IPS-18c (cell line): Measurements from ENCODE around the gene USH1C.

Experiments used
- H3K4me3 ChIP-seq: 2 replicates; pipeline ENCODE4 v1.7.0; 2013; ENCODE audit warnings: low read depth, mild to moderate bottlenecking, low read length, moderate library complexity; ENCODE audit not compliant: insufficient read depth
- H3K9me3 ChIP-seq: one replicate; pipeline ENCODE4 v1.6.1; 2013; ENCODE audit warnings: mild to moderate bottlenecking, low read length, moderate library complexity; ENCODE audit not compliant: control insufficient read depth, insufficient read depth

Gene USH1C

GRCh38 chr11:17572791-17573460 is 28.7 kb upstream of the USH1C start:
- no peak overlapping the region for H3K4me3 ChIP-seq

GRCh38 chr11:17572359-17572690 is 28.1 kb upstream of the USH1C start:
- Histone ChIP-seq H3K4me3 (no peak overlapping the region), H3K9me3 (peaks cover 2% of the 10 kb centered on the region)

More at GRCh38 chr11:17572791-17573460, 28.7 kb upstream of the USH1C start:
- H3K9me3 ChIP-seq = peaks cover 2% of the 10 kb centered on the region

GRCh38 chr11:17571431-17572358 is 27.5 kb upstream of the USH1C start:
- H3K9me3 ChIP-seq = peaks cover 2% of the 10 kb centered on the region
- no peak overlapping the region for H3K4me3 ChIP-seq

- no peak overlapping the region for H3K4me3 ChIP-seq
- peaks cover 2% of the 10 kb centered on the region for H3K9me3 ChIP-seq
These were observed 25.8 kb upstream of the USH1C start for GRCh38 chr11:17570034-17570433.

- no peak overlapping the region for H3K4me3 ChIP-seq
These were observed 24.7 kb upstream of the USH1C start for GRCh38 chr11:17568944-17569343.

GRCh38 chr11:17564687-17565042 is 20.4 kb upstream of the USH1C start:
- Histone ChIP-seq H3K4me3 (no peak overlapping the region), H3K9me3 (no peaks in the 10 kb centered on the region)

More at GRCh38 chr11:17568944-17569343, 24.7 kb upstream of the USH1C start:
- H3K9me3 ChIP-seq = peaks cover 2% of the 10 kb centered on the region

- Histone ChIP-seq H3K9me3 (no peaks in the 10 kb centered on the region), H3K4me3 (no peak overlapping the region)
These were observed 19.9 kb upstream of the USH1C start for GRCh38 chr11:17563961-17564686.

GRCh38 chr11:17563231-17563646 is 19.0 kb upstream of the USH1C start:
- no peak overlapping the region for H3K4me3 ChIP-seq
- no peaks in the 10 kb centered on the region for H3K9me3 ChIP-seq

- Histone ChIP-seq H3K4me3 (no peak overlapping the region), H3K9me3 (peaks cover 2% of the 10 kb centered on the region)
These were observed 17.3 kb upstream of the USH1C start for GRCh38 chr11:17561526-17561925.

GRCh38 chr11:17561111-17561415 is 16.8 kb upstream of the USH1C start:
- peaks cover 2% of the 10 kb centered on the region for H3K9me3 ChIP-seq
- no peak overlapping the region for H3K4me3 ChIP-seq

GRCh38 chr11:17560281-17561110 is 16.3 kb upstream of the USH1C start:
- H3K9me3 ChIP-seq = peaks cover 2% of the 10 kb centered on the region
- no peak overlapping the region for H3K4me3 ChIP-seq

GRCh38 chr11:17559341-17560087 is 15.3 kb upstream of the USH1C start:
- H3K9me3 ChIP-seq = peaks cover 2% of the 10 kb centered on the region
- no peak overlapping the region for H3K4me3 ChIP-seq

- no peak overlapping the region for H3K4me3 ChIP-seq
- peaks cover 2% of the 10 kb centered on the region for H3K9me3 ChIP-seq
These were observed 14.7 kb upstream of the USH1C start for GRCh38 chr11:17558916-17559315.

- Histone ChIP-seq H3K9me3 (peaks cover 2% of the 10 kb centered on the region), H3K4me3 (no peak overlapping the region)
These were observed 14.0 kb upstream of the USH1C start for GRCh38 chr11:17558025-17558780.

- Histone ChIP-seq H3K4me3 (no peak overlapping the region), H3K9me3 (peaks cover 2% of the 10 kb centered on the region)
These were observed 12.8 kb upstream of the USH1C start for GRCh38 chr11:17556999-17557398.

GRCh38 chr11:17554487-17554886 is 10.3 kb upstream of the USH1C start:
- peaks cover 2% of the 10 kb centered on the region for H3K9me3 ChIP-seq
- no peak overlapping the region for H3K4me3 ChIP-seq
